Islet precursor cell (in vitro differentiated cells): ENCODE measurements around the gene CASP8AP2.
A peak's percentile ranks its signal among the peaks of the same experiment; 100 is the strongest.
"Not testable (repeated sequence)": the region's sequence is repeated elsewhere in the genome, so short reads cannot be mapped to it uniquely, and the experiment has no call there.

Experiments used
- DNase-seq: peaks from one replicate; pipeline ENCODE4 v3.0.0-alpha.2; 2018

Gene CASP8AP2

GRCh38 chr6:89826029-89826528 is 3.6 kb upstream of the CASP8AP2 start:
- DNase-seq = peak; percentile 76

- DNase-seq = not testable (repeated sequence)
These were observed 1.1 kb upstream of the CASP8AP2 start for GRCh38 chr6:89828475-89828987.

GRCh38 chr6:89828988-89829471 is 650 bp upstream of the CASP8AP2 start:
- no peak for DNase-seq

- DNase-seq = no peak
These were observed 610 bp downstream of the CASP8AP2 start for GRCh38 chr6:89830170-89830809.

GRCh38 chr6:89834884-89835792 is 5.5 kb downstream of the CASP8AP2 start:
- DNase-seq = no peak

GRCh38 chr6:89836639-89837222 is 7.1 kb downstream of the CASP8AP2 start:
- no peak for DNase-seq

GRCh38 chr6:89840538-89840937 is 10.9 kb downstream of the CASP8AP2 start:
- DNase-seq = no peak

GRCh38 chr6:89842228-89842627 is 12.5 kb downstream of the CASP8AP2 start:
- no peak for DNase-seq

GRCh38 chr6:89843070-89843469 is 13.4 kb downstream of the CASP8AP2 start:
- DNase-seq = no peak

- DNase-seq = not testable (repeated sequence)
These were observed 17.8 kb downstream of the CASP8AP2 start for GRCh38 chr6:89847513-89847912.

GRCh38 chr6:89853068-89853467 is 23.4 kb downstream of the CASP8AP2 start:
- DNase-seq = no peak

GRCh38 chr6:89858041-89858440 is 28.4 kb downstream of the CASP8AP2 start:
- no peak for DNase-seq

GRCh38 chr6:89859744-89860143 is 30.1 kb downstream of the CASP8AP2 start:
- DNase-seq = no peak

- DNase-seq = no peak
These were observed 32.6 kb downstream of the CASP8AP2 start for GRCh38 chr6:89862273-89862672.

- no peak for DNase-seq
These were observed 33.0 kb downstream of the CASP8AP2 start for GRCh38 chr6:89862698-89863097.

- DNase-seq = no peak
These were observed 36.5 kb downstream of the CASP8AP2 start for GRCh38 chr6:89866024-89866678.

- no peak for DNase-seq
These were observed 44.0 kb downstream of the CASP8AP2 start for GRCh38 chr6:89873721-89874120.

- DNase-seq = no peak
These were observed 44.8 kb downstream of the CASP8AP2 start for GRCh38 chr6:89874438-89874837.

- no peak for DNase-seq
These were observed 56.9 kb downstream of the CASP8AP2 start for GRCh38 chr6:89886378-89887120.

- DNase-seq = no peak
These were observed 57.9 kb downstream of the CASP8AP2 start for GRCh38 chr6:89887452-89888137.

- no peak for DNase-seq
These were observed 58.4 kb downstream of the CASP8AP2 start for GRCh38 chr6:89888138-89888514.
